Panc1 (cell line): Measurements from ENCODE around the gene HLA-F.

ENCODE experiments used
- POLR2AphosphoS5 ChIP-seq: IDR thresholded peaks from 2 replicates; pipeline ENCODE4 v1.6.1; 2012; ENCODE audit warnings: mild to moderate bottlenecking, low read depth, low read length, moderate library complexity
- SIN3A ChIP-seq: IDR thresholded peaks from 2 replicates; pipeline ENCODE4 v1.6.1; 2012; ENCODE audit warnings: low read depth, mild to moderate bottlenecking, low read length, moderate library complexity, borderline replicate concordance; ENCODE audit not compliant: insufficient read depth
- TF ChIP-seq, protein P1 (sequence below): fragments of 450-650 bp; IDR thresholded peaks from 2 replicates; pipeline ENCODE4 v1.5.1; 2017; ENCODE audit warnings: mild to moderate bottlenecking
- TF ChIP-seq, protein P2 (sequence below), 2 experiments: IDR thresholded peaks; 2 replicates each; pipeline ENCODE4 v1.6.1; 2011 to 2012; ENCODE audit warnings: low read depth in 2 of 2, control low read depth in 1 of 2, low read length in 1 of 2, mild to moderate bottlenecking in 1 of 2, moderate library complexity in 1 of 2; ENCODE audit not compliant: insufficient read depth in 1 of 2

DNA sequence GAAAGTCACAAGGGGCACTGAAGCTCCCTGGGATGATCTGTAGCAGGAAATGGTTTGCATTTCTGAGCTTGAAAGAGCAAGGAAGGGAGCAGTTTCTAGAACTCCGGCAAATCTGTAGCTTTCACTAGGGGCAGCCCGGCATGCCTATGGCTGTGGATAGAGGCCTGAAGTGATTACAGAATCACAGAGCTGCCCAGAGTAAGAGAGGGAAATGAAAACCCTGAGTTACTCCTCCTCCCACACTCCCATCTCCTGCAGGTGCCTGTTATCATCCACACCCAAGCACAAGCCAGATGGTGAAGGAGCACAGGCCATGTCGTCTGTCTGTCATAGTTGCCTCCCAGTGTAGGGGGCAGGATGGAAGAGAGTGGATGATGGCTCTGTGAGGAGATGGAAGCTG lies 37.1 kb downstream of the HLA-F start:
- TF ChIP-seq, protein P1, sequence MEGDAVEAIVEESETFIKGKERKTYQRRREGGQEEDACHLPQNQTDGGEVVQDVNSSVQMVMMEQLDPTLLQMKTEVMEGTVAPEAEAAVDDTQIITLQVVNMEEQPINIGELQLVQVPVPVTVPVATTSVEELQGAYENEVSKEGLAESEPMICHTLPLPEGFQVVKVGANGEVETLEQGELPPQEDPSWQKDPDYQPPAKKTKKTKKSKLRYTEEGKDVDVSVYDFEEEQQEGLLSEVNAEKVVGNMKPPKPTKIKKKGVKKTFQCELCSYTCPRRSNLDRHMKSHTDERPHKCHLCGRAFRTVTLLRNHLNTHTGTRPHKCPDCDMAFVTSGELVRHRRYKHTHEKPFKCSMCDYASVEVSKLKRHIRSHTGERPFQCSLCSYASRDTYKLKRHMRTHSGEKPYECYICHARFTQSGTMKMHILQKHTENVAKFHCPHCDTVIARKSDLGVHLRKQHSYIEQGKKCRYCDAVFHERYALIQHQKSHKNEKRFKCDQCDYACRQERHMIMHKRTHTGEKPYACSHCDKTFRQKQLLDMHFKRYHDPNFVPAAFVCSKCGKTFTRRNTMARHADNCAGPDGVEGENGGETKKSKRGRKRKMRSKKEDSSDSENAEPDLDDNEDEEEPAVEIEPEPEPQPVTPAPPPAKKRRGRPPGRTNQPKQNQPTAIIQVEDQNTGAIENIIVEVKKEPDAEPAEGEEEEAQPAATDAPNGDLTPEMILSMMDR, result no peak
- TF ChIP-seq SIN3A, result no peak
- no peak for TF ChIP-seq POLR2AphosphoS5
- TF ChIP-seq, protein P2, sequence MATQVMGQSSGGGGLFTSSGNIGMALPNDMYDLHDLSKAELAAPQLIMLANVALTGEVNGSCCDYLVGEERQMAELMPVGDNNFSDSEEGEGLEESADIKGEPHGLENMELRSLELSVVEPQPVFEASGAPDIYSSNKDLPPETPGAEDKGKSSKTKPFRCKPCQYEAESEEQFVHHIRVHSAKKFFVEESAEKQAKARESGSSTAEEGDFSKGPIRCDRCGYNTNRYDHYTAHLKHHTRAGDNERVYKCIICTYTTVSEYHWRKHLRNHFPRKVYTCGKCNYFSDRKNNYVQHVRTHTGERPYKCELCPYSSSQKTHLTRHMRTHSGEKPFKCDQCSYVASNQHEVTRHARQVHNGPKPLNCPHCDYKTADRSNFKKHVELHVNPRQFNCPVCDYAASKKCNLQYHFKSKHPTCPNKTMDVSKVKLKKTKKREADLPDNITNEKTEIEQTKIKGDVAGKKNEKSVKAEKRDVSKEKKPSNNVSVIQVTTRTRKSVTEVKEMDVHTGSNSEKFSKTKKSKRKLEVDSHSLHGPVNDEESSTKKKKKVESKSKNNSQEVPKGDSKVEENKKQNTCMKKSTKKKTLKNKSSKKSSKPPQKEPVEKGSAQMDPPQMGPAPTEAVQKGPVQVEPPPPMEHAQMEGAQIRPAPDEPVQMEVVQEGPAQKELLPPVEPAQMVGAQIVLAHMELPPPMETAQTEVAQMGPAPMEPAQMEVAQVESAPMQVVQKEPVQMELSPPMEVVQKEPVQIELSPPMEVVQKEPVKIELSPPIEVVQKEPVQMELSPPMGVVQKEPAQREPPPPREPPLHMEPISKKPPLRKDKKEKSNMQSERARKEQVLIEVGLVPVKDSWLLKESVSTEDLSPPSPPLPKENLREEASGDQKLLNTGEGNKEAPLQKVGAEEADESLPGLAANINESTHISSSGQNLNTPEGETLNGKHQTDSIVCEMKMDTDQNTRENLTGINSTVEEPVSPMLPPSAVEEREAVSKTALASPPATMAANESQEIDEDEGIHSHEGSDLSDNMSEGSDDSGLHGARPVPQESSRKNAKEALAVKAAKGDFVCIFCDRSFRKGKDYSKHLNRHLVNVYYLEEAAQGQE (IDR thresholded peaks at IDR 0.05; ENCODE audit: insufficient read depth in 1 of 2, low read depth in 2 of 2, low read length in 1 of 2), result no peak
